GM18873 (cell line): ENCODE measurements around the gene CDA.
"Not testable (repeated sequence)": the region's sequence is repeated elsewhere in the genome, so short reads cannot be mapped to it uniquely, and the experiment has no call there.

Source experiments
- ATAC-seq: cut with Tn5 transposase; IDR thresholded peaks from one replicate; pipeline ENCODE4 v1.9.1; 2021; ENCODE audit warnings: mild to moderate bottlenecking, moderate library complexity, moderate number of reproducible peaks; ENCODE audit not compliant: unreplicated experiment, low FRiP score

The CDA gene

DNA sequence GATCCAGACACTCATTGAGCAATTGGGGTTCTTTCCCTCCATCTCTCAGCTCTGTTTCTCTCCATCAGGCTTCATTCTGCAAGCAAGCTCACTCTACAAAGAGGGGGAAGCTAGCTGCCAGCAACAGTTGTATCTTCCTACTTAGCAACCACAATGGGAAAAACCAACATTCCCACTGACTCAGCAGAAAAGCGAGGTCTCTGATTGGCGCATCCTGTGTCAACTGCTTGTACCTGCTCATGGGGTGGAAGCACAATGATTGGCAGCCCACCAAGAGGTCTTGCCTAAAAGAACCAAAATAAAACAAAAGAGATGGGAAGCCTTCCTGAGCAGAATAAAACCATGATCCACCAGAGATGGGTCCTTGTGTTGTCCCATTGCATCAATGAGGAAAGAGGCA lies 4.0 kb upstream of the CDA start:
- no peak for ATAC-seq

DNA sequence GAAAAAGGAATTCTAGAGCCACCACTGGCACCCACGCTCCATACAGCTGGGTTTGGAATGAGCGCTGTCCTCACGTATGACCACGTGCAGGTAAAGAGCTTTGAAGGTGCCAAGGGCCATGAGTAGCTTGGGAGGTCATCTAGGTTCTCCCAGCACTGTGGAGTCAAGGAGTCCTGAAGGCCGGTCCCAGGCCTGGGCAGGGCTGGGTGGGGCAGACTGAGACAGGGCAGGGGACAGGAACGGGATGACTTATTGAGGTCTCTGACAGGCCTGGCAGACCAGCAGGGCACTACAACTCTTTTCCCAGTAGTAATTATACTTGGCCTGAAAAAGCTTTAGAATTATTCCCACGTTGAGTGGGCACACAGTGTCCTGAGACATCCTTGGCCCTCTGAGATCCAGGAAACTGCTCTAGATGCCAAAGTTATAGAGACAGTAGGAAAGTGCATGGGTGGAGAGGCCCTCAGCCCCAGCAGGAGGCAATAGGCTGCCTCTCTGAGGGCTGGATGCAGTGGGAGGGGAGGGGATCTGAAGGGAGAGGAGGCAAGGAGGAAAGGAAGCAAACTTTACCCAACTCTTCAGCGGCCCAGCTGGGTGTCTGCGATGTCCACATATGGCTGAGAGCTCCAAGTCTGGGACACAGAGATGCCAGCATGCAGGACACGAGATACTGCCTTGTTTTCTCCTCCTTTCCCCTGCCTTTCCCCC lies 1.8 kb upstream of the CDA start:
- no peak for ATAC-seq

DNA sequence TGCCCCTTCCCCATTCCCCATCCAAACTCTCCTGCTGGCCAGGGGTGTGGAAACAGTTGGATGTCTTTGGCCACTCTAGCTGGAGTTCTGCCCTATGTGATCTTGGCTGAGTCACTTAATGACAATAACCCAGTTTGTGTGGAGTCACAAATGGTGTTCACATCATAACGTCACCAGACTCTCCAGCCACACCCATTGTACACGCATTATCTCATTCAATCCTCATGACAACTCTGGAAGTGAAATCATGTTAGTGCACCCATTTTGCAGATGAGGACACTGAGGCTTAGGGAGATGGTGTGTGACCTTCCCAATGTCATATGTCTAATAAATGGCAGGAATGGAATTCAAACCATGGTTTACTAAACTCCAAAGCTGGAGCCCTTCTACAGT lies 1.2 kb upstream of the CDA start:
- no peak for ATAC-seq

DNA sequence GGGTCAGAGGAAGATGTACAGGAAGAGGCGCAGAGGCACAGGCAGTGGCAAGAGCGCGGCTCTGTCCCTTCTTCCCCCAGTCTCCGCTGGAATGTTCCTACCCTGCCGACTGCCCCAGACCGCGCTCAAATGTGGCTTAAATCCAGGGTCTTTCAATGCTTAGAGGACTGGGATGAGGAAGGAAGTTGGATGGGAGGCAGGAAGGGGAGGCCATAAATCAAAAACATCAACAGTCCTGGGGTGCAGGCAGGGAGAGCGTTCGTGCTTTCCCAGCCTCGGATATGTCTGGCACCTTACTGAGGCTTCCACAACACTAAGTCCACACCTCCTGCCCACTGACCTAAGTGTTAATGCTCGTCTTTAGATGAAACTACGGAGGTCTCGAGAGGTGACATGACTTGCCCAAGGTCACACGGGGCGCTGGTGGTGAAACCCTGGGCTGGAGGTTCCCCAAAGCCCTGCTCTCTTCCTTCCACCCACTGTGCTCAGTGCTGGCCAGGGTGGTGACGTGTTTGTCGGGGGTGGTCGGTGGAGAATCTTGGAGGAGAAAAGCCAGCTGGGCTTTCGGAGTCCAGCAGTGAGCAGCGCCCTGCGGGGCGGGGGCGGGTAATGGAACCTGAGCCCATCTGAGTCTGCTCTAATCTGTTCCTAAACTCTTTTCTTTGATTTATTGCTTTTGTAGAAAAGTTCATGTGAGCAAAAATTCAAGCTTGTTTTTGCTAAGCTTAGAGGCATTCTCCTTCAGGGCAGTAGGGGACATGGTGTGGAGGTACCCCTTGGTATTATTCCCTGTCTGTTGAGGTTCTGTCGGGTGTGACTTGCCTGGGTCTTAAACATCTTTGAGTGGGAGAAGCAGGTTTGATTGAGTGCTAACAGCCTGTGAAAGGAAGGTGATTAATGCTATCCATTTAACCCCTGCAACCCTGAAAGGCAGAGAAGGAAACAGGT lies 708 bp downstream of the CDA start:
- ATAC-seq = no peak

DNA sequence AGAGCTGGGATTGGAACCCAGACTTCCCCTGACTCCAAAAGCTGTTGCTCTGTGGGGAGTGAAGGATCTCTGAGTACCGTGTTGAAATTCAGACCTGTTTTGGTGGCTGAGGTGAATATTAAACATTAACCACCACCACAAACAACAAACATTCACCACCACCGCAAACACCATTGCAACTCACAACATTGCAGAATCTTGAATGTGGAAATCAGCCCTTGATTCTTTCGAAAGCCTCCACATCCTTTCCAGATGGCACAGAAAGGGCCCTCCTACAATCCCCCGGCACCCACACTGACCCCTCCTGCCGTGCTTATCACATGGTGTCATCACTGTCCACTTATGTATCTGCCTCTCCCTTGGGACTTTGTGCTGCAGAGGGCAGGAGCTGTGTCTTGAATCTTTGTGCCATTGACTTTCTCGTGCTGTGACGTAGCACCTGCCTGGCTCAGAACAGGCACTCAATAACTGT lies 1.4 kb downstream of the CDA start:
- ATAC-seq = no peak

DNA sequence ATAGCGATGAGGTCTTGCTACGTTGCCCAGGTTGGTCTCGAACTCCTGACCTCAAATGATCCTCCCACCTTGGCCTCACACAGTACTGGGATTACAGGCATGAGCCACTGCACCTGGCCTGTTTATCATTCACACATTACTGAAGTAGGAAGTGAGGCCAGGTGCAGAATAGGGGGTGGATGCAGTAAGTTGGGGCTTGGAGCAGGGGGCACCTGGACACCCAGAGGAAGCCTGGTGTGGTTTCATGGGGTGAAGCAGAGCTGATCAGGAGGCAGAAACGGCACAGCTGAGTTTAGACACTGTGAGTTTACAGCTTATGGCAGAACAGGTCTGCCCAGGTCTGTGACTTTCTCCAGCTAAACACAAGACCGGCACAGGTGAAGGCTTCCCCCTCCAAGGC lies 4.9 kb downstream of the CDA start:
- ATAC-seq = no peak

DNA sequence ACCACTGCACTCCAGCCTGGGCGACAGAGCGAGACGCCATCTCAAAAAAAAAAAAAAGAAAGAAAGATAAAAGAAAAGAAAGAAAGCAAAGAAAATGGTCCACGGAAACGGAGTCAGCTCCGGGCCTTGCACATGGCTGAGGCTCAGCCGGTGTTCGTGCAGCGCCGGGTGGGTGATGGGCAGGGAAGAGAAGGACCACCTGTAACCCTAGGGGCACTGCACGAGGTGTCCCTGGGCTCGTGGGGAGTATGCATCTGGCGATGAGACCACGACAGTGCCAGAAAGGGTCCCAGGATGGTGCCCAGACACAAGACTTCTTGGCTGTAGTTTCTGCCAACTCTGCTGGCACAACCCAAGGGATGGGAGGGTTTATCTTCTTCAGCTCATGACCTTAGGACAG lies 5.8 kb downstream of the CDA start:
- ATAC-seq = no peak

DNA sequence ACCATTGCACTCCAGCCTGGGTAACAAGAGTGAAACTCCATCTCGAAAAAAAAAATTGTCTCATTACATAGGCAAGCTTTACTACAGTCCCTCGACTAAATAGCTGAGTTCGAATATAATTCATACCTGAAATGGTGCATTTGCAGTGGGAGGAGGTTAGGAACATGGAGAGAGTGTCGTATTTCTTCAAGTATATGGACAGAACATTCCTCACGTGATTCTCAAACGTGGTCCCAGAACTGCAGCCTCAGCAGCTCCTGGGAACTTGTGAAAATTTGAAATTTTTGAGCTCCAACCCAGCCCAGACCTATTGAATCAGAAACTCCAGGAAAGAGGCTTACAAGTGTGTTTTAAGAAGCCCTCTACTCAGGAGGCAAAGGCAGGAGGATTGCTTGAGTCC lies 7.2 kb downstream of the CDA start:
- no peak for ATAC-seq

DNA sequence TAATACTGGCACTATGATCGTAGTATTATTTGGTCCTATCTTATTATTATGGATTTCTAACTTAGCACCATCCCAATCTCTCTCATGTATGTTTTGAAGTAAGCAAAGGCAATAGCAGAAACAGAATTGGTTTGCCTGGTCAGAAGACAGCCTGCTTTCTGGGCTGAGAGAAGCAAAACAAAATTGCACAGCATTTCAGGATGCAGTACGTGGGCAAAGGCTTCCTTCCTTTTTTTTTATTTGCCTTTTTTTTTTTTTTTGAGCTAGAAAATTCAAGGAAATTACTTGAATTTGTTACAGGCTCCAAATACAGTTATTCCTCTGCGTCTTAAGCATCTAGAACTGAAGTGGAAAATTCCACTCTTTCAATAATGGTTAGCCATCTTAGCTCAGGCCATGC lies 8.8 kb downstream of the CDA start:
- ATAC-seq = no peak

DNA sequence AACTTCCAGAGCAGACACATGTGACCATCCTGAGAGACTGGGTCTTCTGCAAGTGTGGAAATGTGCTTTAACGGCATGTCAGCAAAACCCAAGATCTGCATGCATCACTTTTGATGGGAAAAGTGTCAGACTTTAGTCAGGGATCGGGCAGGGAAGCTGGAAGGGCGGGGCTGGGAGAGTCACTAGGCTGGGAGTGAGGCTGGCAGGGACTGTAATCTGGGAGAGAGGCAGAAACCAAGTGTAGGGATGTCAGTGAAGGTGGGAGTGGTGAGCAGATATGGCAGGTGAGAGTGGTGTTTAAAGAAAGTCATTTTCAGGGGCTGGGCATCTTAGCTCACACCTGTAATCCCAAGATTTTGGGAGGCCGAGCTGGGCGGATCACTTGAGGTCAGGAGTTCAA lies 11.3 kb downstream of the CDA start:
- no peak for ATAC-seq

DNA sequence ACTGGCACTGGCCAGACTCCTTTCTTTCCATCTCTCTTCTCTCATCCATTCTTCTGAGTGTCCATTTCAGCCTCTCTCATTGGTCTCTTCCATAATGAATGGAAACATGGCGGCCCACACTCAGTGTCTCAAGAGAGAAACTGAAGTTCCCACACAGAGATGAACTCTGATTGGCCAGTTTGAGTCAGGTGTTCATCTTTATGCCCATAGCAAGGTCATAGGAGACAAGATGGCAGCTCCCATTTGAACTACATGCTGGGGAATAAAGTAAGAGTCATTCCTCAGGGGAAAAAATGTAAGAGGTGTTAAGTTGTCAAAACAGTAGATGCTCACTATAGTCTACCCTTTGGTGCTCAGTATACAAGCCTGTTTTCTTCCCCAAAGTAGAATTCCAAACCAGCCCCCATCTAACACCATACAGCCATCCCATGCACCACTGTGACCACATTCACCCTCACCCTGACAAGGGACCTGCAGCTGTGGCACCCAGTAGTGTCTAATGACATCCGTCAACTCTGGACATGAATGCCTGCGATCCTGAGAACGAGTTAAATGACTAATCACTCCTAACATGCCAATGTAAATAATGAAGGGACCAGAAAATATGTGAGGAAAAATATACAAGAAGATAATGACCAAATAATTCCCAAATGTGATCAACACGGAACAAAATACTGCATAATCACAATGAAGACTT lies 12.4 kb downstream of the CDA start:
- ATAC-seq = no peak

DNA sequence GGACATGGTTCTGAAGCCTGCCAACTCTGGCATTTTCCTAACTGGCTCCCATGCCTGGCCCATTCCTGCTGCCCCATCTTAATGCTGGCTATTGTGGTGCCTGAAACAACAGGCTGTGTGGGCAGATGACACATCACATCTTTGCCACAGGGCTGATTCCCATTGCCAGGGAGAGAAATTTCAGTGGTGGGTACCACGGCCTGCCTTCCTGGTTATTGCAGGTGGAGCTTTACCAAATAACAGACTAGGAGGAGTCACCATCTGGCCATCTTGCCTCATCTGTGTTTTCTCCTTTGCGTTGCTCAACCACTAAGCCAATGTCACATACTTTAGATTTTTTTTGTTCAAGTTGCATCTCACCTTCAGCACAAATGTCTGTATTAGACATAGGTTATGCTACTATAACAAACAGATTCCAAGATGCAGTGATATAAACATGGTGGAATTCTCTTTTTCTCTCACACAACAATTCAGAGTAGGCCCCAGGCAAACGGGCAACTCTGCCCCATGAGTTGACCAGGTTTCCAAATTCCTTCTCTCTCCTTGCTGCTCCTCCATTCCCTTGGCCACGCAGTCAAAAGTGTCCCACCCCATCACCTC lies 14.1 kb downstream of the CDA start:
- no peak for ATAC-seq

DNA sequence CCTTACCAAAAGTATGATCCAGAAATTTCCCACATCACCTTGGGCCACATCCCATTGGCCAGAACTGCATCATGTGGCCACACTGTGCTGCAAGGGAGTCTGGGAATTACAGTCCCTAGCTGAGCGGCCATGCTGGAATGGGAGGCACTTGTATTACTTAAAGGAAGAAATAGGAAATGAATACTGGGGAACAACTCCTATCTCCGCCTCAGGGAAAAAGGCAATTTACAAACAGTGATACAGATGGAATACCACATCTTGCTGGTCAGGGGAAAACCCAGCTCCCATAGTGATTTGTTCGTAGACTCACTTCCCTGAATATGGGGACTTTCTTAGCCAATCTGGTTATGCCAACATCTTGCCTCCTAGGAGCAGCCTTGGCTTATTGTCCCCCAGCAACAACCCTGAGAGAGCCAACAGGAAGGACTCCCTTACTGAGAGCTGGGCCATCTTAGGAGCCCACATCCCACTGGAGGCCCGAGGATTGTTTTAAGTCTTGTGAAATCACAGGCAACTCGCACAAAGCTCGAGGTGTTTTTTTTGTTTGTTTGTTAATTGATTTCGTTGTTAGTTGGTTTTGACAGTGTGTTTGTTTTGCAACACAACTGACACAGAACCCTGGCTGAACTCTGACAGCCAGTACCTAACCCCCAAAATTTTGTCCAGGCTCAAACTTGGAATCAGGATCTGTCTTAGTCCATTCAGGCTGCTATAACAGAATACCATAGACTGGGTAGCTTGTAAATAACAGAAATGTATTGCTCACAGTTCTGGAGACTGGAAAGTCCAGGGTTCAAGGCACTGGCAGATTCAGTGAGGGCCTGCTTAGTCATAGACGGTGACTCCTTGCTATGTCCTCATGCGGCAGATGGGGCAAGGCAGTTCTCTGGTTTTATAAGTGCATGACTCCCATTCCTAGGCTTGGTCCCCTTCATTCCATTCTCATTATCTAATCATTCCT lies 14.9 kb downstream of the CDA start:
- ATAC-seq = no peak

DNA sequence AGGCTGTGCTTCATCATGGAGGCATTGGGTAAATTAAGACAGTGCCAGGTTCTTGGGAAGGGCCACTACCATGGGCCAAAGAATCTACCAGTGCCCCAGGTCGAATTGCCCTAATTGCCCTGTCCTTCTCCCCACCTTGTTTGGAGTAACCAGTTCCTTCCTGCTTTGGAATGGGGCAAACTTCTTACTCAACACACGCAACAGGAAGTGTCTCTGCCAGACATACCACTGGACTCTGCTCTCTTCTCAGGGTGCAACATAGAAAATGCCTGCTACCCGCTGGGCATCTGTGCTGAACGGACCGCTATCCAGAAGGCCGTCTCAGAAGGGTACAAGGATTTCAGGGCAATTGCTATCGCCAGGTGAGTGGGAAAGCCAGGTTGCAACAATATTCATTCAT lies 15.8 kb downstream of the CDA start:
- no peak for ATAC-seq

DNA sequence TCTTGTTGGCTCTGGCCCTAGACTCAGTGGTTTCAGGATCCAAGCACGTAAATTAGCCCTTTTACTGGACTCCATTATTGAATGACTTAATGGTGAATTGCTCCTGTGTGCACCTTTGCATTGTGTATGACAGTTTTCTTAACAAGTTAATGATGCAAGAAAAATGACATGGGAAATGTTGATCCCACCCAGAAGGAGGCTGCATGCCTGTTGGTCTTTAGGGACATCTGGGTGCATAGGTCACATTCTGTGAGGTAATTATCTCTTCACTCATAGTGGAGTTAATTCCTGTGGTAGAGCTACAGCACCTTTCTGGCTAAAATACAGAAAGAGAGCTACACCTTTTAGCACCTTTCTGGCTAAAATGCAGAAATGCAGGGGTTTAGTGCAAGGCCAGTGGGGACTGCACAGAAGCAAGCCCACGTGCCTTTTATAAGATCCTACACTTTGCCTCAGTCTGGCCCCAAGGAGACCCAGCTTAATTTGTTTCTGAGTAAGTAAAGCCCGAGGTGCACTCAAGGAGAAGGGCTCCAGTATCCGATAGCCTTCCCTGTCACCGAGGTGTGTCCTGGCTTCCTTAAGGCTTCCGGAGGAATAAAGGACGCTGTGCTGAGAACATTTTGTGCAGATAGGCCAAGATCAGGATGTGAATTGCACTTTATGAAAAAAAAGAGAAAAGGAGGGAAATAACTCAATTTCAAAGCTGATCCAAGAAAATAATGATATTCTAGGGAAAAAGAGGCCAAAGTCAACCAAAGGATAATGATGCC lies 18.1 kb downstream of the CDA start:
- not testable (repeated sequence) for ATAC-seq

DNA sequence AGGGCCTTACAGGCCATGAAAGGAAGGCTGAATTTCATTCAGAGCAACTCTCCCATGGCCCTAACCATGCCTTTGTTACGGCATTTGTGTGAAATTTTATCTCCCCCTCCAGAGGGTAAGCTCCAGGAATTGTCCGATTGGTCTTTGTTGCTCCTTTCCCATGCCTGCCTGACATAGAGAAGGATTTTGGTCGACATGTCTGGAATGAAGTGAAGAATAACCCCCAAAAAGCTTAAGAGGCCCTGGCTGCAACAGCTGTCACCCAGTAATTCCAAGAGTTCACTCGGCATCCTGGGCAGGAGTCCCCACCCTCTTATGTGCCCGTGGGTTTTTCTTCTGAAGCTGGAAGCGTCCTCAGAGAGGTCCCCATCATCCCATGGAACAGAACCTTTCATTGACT lies 20.6 kb downstream of the CDA start:
- no peak for ATAC-seq

DNA sequence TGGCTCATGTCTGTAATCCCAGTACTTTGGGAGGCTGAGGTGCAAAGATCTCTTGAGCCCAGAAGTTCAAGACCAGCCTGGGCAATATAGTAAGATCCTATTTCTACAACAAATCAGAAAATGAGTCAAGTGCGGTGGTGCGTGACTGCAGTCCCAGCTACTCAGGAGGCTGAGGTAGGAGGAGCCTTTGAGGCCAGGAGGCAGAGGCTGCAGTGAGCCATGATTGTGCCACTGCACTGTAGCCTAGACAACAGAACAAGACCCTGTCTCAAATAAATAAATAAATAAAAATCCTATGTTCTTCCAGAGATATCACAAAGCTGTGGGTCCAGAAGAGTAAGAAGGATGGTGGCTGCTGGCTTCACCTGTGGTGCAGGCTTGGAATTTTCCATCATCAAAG lies 22.1 kb downstream of the CDA start:
- no peak for ATAC-seq

DNA sequence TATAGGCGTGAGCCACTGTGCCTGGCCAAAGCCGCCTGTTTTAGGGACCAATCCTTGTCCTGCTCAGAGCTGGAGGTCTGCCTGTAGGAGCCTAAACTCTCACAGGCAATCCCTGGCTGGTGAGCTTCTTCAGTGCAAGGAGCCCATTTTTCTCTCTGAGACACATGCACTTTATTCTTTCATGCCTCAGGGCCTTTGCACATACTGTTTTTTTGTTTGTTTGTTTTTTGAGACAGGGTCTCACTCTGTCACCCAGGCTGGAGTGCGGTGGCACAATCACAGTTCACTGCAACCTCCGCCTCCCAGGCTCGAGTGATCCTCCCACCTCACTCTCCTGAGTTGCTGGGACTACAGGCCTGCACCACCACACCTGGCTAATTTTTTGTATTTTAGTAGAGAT lies 22.8 kb downstream of the CDA start:
- no peak for ATAC-seq

DNA sequence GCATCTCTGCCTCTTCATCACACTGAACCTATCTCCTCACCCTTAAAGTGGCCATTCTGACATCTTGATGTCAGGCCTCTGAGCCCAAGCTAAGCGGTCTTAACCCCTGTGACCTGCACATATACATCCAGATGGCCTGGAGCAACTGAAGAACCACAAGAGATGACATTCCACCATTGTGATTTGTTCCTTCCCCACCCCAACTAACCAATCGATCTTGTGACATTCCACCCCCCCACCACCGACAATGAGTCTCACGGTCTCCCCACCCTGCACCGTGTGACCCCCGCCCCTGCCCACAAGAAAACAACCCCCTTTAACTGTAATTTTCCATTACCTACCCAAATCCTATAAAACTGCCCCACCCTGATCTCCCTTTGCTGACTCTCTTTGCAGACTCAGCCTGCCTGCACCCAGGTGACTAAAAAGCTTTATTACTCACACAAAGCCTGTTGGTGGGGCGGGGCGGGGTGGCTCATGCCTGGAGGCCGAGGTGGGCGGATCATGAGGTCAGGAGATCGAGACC lies 23.4 kb downstream of the CDA start:
- ATAC-seq = no peak
